NT2/D1 (cell line): ENCODE measurements around the gene CORO2A.

ENCODE experiments used
- YY1 ChIP-seq: IDR thresholded peaks from 2 replicates; pipeline ENCODE4 v1.6.1; 2011; ENCODE audit not compliant: insufficient read length, insufficient read depth
- ZNF274 ChIP-seq: IDR thresholded peaks from 2 replicates; pipeline ENCODE4 v1.6.1; 2011; ENCODE audit warnings: mild to moderate bottlenecking, low read depth, low read length

- TF ChIP-seq YY1 (no peak), ZNF274 (no peak)
Observed at GRCh38 chr9:98099346-98099745, 93.1 kb downstream of the CORO2A start.
